SW480 (cell line): ENCODE measurements around the gene LRRC75B.

Experiments
- DNase-seq: peaks from one replicate; pipeline ENCODE4 v3.0.0-alpha.2; 2016; ENCODE audit warnings: low spot score

The LRRC75B gene

DNA sequence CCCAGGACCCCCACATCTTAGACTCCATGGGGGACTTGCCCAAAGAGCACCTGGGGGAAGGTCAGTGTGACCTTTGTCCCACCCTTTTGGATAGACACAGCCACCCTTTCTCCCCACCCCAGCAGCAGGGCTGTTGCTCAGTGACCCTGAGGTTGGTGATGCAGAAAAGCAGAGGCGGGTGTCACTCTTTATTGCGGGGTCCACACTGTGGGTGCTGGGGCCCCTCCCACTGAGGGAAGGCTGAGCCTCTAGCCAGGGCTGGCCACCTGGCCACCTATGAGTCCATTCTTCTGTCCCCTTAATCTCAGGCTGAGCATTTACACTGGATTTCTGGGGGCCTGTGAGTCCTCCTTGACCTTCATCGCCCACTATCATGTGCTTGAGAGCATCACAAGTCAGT, 7.4 kb downstream of the LRRC75B start:
- DNase-seq: no peak

DNA sequence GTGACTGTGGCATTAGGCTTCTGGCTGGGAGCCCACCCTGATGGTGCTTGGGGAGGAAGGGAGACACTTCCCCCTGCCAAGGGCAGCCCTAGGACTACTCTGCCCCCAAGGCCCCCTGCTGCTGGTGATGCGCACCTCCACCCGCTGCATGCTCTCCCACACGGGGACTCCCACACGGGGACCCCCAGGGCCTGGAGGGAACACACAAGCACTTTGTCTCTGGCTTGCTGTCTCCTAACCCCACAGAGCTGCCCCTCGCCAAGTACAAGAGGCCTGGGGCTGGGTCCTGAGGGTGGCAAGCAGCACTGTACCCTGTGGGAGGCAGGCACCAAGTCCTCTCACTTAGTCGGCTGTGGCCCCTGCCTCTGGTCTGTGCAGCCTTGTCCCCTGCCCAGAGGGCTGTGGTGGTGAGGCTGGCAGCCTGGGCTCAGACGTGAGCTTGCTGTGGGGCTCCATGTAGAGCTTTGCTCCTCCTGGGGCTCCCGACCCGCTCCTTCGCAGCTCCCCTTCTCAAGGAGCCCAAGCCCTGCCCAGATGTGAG, 7.9 kb downstream of the LRRC75B start:
- DNase-seq: no peak

DNA sequence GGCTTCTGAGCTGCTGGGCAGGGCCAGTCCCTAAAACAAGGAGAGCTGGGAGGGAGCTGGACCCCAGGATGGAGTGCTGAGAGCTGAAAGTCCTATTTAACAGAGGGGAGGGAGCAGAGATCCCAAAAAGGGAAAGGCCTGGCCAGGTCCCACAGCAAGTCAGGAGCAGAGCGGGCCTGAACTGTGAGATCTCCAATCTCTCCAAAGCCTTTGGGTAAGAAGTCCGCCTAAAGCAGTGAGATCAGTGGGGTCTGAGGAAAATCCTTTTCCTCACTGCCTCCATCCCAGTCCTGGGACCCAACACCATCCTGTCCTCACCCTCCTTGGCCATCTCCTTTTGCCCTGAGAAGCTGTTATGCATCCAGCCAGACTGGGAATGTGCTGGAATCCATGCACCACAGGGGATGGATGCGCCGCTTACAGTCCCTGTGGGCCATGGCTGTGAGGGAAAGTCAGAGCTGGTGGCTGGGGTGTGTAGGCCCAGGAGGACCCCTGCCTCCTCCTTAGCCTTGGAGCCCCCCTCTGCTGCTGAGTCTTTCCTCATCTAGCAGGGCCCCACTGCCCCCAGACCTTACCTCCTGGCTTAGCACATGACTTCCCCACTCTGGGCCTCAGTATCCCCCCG, 8.6 kb downstream of the LRRC75B start:
- no peak for DNase-seq

DNA sequence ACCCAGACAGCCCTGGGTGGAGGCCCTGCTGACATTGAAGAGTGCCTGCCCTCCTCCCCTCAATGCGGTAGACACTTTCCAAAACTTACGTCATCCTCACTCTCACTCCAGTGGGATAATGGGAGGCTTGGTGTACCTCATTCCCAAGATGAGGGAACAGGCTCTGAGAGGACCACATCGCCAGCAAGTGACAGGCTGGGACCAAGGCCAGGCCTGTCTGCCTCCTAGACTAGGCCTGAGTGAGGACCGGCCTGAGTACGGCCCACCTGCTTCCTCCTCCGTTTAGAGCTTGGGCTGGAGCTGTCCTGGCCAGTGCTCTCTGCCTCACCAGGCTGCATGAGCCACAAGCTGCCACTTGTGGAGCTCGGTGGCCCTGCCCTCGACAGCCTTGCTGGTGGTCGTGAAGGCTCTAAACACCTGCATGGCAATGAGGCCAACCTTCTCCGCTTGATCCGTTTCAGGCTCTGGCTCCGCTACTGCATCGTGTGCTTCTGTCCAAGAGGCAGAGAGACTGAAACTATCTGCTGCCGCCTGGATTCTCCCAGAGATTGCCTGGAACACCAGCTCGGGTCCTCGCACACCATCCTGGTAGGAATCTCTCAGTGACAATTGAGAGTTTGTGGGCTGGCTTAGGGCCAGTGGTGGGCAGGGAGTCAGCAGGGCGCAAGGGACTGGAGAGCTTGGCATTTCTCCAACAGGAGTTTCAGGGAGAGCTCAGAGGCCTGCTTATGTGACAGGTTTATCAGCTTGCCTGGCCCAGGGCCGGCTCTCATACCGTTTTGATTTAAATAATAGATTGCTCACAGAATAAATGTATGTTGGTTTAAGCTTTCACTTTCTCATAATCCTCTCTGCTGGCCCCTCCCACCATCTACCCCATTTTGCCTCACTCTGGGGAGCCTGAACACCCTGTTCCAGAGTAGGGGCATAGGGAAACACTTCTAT, 9.4 kb downstream of the LRRC75B start:
- DNase-seq: no peak

DNA sequence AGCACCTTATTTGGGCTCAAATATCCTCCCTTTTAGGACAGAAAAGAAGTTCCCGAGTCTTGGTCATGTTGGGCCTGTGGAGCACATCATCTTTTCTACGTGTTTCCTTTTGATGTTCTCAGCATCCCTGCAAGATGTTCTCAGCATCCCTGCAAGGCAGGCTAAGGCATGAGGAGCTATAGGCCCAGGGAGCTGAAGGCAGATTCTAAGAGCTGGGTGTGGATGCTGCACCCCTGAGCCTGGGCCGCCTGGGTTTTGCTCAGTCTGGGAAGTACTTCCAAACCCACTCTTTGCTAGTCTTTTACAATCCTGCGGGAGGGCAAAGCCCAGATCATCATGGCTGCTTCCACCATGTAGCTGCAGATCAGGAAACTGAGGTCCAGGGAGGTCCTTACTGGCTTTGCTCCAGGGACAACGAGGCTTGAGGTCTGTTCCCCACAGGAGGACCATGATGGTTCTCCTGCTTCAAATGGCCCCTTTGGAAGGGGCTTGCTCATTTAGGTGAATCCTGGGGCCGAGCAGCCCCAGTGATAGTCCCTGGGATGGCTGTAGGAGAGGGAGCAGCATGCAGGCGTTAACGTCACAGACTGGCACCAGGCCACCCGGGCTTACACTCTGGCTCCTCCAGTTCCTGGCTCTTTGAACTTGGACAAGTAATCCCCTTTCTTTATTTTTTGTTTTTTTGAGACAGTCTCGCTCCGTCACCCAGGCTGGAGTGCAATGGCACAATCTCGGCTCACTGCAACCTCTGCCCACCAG, 10.6 kb downstream of the LRRC75B start:
- no peak for DNase-seq

DNA sequence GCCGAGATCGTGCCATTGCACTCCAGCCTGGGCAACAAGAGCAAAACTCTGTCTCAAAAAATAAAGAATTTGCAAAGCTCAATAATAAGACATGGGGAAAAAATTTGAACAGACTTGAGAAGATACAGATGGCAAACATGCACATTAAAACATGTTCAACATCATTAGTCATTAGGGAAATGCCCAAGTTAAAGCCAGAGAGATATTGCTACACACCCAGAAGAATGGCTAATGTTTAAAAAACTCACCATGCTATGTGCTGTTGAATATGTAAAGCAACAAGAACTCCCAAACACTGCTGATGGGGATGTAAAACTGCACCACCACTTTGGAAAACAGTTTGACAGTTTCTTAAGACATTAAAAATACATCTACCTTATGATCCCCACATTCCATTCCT, 12.6 kb downstream of the LRRC75B start:
- no peak for DNase-seq

DNA sequence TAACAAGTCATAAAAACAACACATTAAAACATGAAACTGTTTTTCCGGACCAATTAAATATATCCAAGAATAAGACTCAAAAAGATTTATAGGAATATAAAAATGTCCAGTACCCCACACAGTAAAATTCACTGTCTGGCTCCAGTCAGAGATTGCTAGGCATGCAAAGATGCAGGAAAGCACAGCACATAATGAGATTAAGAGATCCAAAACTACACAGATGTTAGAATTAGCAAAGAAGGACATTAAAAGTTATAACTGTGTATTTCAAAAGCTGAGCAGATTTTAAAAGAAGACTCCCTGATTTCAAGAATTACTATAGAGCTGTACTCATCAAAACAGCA, 13.6 kb downstream of the LRRC75B start:
- DNase-seq: no peak

DNA sequence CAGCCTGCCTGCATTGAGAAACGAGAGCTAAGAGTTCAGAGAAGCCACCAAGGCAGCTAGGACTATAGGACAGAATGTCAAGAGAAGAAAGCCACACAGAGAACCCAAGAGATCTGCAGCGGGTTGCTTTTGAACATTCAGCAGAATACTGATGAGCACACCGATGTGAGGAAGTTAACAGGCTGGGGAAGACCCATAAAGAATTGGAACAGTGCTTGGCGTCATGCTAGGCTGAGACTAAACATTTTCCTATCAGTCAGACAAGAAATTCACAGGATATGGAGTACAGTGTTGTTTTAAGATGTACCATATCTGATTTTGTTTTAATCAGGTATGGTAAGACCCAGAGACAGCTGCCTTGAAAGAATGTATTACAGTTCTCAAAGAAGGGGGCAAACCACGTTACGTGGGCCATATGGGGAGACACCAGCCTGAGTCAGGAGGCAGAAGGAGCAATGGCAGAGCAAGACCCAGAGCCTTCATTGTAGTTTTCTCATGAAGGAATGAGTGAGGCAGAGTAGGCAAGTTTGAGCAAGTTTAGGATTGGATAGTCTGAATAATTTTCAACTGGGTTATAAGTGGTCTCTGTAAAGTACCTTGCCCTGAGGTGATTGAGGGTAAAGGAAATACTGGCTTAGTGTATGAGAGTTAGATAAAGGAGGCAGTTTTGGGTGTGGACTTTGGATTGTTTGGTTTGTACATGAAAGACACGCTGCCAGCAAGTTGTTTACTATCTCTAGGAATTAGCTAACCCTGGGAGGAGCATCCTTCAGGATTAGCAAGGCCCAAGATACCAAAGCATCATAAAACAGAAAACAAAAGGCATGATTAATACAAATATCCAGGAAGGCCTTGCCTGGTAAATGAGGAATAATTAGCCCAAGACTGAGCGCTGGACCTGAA, 14.3 kb downstream of the LRRC75B start:
- DNase-seq: no peak

DNA sequence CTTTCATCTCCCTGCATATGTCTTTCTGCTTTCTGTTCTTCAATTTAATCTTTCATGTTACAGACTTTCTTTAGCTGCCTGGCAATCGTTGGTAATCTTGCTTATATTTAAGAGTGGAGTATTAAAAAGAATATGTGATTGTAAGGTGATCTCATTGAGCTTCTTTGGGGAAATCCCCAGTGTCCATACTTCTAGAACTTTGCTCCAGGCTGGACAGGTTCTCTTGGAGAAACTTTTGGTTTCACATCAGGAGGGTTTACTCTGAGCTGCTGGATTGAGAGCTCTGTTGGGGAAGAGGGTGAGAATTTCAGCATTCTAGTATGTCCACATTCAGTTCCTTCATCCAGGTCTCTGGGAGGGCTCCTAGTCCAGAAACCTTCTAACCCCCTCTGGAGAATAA, 16.1 kb downstream of the LRRC75B start:
- DNase-seq: no peak

DNA sequence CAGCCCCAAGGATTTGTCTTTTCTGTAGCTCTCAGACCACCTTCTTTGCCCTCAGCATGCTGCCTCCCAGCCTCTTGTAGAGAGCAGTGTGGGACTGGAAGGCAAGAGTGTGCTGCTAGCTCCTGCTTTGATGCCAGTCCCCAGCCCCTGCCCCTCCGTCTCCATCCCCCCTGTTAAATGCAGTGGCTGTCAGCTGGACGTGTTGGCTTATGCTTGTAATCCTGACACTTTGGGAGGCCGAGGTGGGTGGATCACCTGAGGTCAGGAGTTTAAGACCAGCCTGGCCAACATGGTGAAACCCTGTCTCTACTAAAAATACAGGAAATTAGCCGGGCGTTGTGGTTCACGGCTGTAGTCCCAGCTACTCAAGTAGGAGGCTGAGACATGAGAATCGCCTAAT, 21.6 kb downstream of the LRRC75B start:
- DNase-seq: no peak

DNA sequence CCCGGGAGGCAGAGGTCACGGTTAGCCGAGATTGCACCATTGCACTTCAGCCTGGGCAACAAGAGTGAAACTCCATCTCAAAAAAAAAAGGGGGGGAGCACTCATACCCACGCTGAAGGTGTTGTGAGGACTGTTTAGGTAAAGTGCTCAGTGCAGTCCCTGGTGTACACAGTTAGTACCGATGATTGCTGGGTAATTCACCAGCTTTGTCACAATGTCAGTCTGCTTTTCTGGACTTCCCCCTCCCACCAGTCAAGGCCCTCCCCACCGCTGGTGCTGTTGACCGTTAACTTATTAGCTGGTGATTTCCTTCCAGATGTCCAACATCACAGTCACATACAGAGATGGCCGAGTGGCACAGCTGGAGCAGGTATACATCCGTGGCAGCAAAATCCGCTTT, 25.2 kb downstream of the LRRC75B start:
- no peak for DNase-seq

DNA sequence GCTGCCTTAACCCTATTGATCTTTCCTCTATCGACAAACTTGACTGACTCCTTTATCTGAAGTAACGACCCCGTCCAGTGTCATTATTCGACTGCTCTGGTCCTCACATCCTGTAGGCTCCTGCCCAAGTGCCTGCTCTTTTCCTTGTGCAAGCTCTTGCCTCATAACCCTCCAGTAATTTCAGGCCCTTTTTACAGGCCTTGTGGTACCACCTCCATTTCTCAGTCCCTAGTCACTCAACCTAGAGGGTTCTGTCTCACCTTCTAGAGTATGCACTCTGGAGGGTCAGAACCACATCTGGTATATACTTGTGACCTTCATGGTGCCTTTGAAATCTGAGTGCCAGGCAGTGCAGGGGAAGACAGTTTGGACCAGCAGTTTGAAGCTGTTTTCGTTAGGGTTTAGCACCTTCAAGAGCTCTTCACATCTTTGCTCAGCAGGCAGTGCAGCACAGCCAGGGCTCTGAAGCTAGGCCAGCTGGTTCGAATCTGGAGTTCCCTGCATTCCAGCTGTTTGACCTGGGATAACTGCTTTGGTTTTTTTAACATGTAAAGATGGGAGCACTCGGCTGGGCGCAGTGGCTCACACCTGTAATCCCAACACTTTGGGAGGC, 25.9 kb downstream of the LRRC75B start:
- no peak for DNase-seq

DNA sequence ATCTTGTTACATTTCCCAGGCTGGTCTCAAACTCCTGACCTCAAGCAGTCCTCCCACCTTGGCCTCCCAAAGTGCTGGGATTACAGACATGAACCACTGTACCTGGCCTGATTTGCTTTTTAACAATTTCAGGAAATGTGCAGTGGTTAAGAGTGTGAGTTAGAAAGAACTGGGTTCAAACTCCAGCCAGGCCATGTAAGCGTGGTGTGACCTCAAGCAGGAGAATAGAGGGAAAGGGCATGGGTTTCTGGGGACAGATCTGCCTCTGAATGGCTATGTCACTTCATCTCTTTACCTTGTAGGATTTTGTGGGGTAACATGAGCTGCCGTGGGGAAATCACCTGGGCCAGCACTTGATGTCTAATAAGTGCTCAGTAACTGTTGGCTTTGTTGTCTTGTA, 27.8 kb downstream of the LRRC75B start:
- no peak for DNase-seq

DNA sequence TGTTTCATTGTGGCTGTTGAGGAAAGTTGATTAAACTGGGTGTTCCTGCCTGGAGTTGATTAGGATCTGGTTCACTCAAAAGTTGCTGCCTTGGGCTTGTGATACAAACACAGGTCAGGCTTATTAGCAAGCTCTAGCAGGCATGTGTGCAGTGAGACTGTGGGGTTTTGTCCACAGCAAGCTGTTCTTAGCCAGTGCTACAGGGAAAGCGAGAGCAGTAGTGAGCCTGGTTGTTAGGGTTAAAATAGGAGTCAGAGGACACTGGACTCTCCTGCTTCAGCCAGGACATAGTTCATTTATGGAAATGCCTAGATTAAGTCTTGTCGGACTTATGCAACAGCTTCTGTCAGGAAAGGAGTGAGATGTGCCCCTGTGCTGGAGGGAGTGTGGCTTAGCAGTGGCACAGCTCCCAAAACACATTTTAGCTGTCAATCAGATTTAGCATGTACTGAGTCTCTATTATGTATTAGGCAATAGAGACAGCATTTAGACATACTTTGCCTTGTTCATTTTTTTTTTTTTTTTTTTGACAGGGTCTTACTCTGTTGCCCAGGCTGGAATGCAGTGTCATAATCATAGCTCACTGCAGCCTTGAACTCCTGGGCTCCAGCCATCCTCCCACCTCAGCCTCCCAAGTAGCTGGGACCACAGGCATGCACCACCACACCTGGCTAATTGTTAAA, 28.4 kb downstream of the LRRC75B start:
- DNase-seq: no peak

DNA sequence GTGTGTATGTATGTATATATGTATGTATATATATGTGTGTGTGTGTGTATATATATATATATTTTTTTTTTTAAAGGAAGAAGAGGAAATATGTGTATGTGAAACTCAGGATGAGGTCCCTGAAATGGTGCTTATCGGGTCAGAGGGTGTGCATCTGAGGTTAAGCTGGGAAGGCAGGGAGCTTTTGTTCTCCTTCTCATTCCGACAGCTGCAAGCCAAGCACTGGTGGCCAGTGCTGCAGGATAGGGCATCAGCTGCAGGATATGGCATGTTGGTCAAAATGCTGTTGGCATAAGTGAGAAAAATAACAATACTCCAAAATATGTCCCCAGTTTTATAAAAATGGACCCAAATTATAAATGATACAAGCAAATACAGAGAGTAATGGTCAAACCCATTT, 29.6 kb downstream of the LRRC75B start:
- no peak for DNase-seq

DNA sequence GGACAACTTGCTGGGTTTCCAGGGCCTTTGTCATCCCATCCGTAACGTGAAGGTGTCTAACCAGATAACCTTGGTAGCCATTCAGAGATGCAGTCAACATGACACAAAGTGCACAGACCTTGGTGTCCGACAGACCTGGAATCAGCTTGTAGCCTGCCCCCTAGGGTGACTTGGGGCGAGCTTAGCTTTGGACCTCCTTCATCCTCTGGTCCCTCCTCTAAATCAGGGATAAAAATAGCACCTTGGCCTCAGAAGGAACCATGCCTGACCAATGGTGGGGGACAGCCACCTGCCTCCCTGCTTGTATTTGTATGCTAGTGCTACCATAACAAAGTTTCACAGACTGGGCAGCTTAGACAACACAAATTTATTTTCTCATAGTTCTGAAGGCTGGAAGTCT, 33.4 kb downstream of the LRRC75B start:
- no peak for DNase-seq

DNA sequence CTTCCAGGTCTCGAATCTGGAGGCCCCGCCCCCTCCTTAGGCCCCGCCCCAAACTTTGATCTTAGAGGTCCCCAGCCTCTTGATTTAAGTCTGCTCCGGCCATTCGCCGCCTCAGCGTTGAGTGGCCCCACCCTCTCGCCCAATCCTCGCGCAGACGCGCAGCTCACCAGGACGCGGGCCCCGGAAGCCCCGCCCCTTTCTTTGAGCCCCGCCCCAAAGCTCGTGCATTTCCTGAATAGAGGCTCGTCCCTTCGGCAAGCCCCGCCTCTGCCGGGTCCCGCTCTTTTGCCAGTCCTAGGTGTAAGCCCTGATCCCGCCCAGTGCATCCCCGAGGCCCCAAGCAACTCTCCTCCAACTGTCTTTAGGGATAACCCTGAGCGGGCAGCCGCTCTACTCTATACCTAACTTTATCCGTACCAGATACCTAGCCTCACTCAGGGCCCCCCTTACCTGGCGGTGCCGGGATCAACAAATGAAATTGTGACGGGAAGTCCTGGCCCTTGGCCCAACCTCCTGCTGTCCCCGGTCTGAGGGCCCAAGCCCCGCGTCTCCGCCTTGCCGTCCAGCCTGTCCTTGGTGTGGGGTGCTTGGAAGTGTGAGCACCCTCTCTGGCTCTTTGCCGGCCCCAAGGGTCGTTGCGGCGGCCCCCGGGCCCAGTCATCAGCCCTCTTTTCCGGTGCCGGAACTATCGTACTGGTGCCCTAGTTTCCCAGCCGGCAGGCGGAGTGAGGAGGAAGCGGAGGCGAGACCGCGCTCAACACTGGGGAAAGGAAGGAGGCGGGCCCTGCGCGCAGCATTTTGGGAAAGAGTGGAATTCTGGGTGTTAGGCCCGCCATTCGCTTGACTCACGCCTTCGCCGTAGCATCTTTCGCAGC, 37.5 kb downstream of the LRRC75B start, which contains the start of gene SNRPD3:
TSS of gene SNRPD3 (plus strand) at position 835 of the 875 bp plus-strand sequence. CDS start 1,676 bp downstream, outside the sequence.
- peak; percentile 93 for DNase-seq

DNA sequence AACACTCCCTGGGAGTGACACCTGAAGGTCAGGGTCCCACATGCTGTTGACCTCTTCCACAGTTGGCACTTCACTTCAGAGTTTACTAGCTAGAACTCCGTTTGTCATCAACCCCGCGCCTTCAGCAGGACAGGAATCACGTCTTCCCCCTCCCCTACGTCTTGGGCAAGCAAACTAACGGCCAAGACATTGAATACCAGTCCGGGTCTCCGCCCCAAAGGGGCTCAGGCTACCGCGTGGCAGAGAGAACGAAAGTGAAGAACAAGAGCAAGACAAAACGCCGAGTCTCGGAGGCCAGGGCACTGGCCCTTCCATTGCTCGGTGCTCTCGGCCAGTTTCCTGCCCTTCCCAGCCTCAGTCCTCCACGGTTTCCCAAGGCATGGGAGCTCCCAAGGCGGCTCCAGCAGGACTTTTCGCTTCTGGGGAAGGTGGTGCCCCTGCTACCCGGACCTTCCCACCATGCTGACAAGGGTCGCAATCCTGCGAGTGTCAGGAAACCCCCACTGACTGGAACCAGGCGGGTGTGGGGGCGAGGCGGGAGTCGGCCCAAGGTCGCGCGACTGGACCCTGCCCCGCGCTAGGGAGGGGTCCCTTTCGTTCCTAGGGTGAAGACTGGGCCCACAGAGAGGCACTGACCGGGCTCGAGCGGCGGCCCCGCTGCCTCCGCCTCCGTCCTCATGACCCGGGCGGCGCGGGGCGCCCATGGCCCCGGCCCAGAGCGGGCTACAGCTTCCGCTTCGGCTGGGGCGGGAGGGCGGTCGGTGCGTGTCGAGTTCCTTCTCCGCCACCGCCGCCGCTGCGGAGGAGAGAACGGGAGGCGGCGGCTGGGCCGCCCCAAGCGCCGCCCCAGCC, 38.3 kb downstream of the LRRC75B start, which contains the start of gene GUCD1:
TSS of gene GUCD1 (minus strand) at position 826 of the 852 bp plus-strand sequence. CDS start at position 679, 147 bp downstream.
- DNase-seq: no peak
